Caco-2 (cell line): ENCODE results near the gene TPM4. TPM values are rescaled to one million over a fixed set of nuclear protein-coding genes. Genes with fewer than 3 reads are reported as not detected.

Experiments used
- BruUV-seq: library from RNA; stranded (reverse); fragments of 400-500 nt; replicated peaks from 2 replicates; lab custom pipeline; 2021; lab: Mats Ljungman, UMichigan
- CTCF ChIA-PET: fragments of 300-600 bp; sonication (Branson Sonifier 250); formaldehyde crosslinking; loops from one replicate; lab custom pipeline; 2022; ENCODE audit warnings: antibody characterized with exemption; lab: Charles Lee
- POLR2A ChIA-PET: fragments of 300-600 bp; sonication (Branson Sonifier 250); formaldehyde crosslinking; loops from one replicate; lab custom pipeline; 2022; ENCODE audit warnings: antibody characterized with exemption; lab: Charles Lee
- DNase-seq, 2 experiments: peaks; one replicate each; pipeline versions ENCODE4 v3.0.0 to v3.0.0-alpha.2; 2020 to 2022
- H3K27me3 ChIP-seq: replicated peaks from 2 replicates; pipeline ENCODE4 v1.6.0; 2011; ENCODE audit warnings: low read length; ENCODE audit not compliant: control insufficient read depth, insufficient read depth
- H3K36me3 ChIP-seq: 2 replicates; pipeline ENCODE4 v1.5.1; 2011; ENCODE audit warnings: low read length; ENCODE audit not compliant: control insufficient read depth, insufficient read depth
- H3K4me1 ChIP-seq: fragments of 250-450 bp; sonication (Bioruptor Pico); 2 replicates; pipeline ENCODE4 v1.5.1; 2020; ENCODE audit warnings: mild to moderate bottlenecking
- H3K4me3 ChIP-seq: 2 replicates; pipeline ENCODE4 v1.5.1; 2011; ENCODE audit warnings: low read depth, mild to moderate bottlenecking, control low read depth, low read length
- H3K9me3 ChIP-seq: fragments of 250-450 bp; sonication (Bioruptor Pico); 2 replicates; pipeline ENCODE4 v1.5.1; 2020; ENCODE audit warnings: mild to moderate bottlenecking, moderate library complexity
- H3K27ac Mint-ChIP-seq: one replicate; pipeline ENCODE4 v1.8.0; 2022; ENCODE audit warnings: mixed read lengths; ENCODE audit not compliant: unreplicated experiment
- H3K27me3 Mint-ChIP-seq: one replicate; pipeline ENCODE4 v1.8.0; 2022; ENCODE audit warnings: mixed read lengths; ENCODE audit not compliant: insufficient read depth, unreplicated experiment
- H3K36me3 Mint-ChIP-seq: one replicate; pipeline ENCODE4 v1.8.0; 2022; ENCODE audit warnings: mild to moderate bottlenecking, mixed read lengths; ENCODE audit not compliant: insufficient read depth, unreplicated experiment
- H3K4me1 Mint-ChIP-seq: one replicate; pipeline ENCODE4 v1.8.0; 2022; ENCODE audit warnings: low read depth, mixed read lengths; ENCODE audit not compliant: unreplicated experiment
- H3K4me3 Mint-ChIP-seq: one replicate; pipeline ENCODE4 v1.8.0; 2022; ENCODE audit warnings: mild to moderate bottlenecking, moderate library complexity, mixed read lengths; ENCODE audit not compliant: unreplicated experiment
- H3K9me3 Mint-ChIP-seq: one replicate; pipeline ENCODE4 v1.8.0; 2022; ENCODE audit warnings: mixed read lengths; ENCODE audit not compliant: unreplicated experiment
- intact Hi-C: fragments of 100-400 bp; cut with micrococcal nuclease; formaldehyde crosslinking; loops from one replicate; pipeline ENCODE4 v1.10.0; 2022; ENCODE audit not compliant: unreplicated experiment
- total RNA-seq: library from RNA; stranded (reverse); gene quantifications from 2 replicates; pipeline ENCODE4 v1.2.3, GENCODE V29; 2022
- TF ChIP-seq, protein P1 (sequence below), 2 experiments: fragments of 200-600 bp in 1 of 2; IDR thresholded peaks; 1 replicate in 1 of 2; 2 replicates in 1 of 2; pipeline versions ENCODE4 v1.5.1 to v1.8.0; 2011 to 2022; ENCODE audit warnings: antibody characterized with exemption in 1 of 2, control low read depth in 1 of 2, inconsistent platforms in 1 of 2, low read depth in 1 of 2, low read length in 1 of 2, mild to moderate bottlenecking in 1 of 2, moderate library complexity in 1 of 2; ENCODE audit not compliant: insufficient read depth in 1 of 2, severe bottlenecking in 1 of 2, unreplicated experiment in 1 of 2

Gene TPM4
- total RNA-seq, 1 experiment from 2014 or later: 368 TPM

GRCh38 chr19:16042533-16043085 is 33.7 kb upstream of the TPM4 start:
- H3K4me3 Mint-ChIP-seq: no peak overlapping the region
- Histone ChIP-seq H3K27me3 (no peaks in the 10 kb centered on the region), H3K9me3 (no peaks in the 10 kb centered on the region), H3K36me3 (no peaks in the 10 kb centered on the region), H3K4me3 (no peak overlapping the region), H3K4me1 (no peaks in the 10 kb centered on the region; the same call in 1 of the 2 replicates)
- no peaks in the 10 kb centered on the region for H3K4me1 Mint-ChIP-seq
- no peaks in the 10 kb centered on the region for H3K9me3 Mint-ChIP-seq
- intact Hi-C loops: loop anchor here (5.0 to 10.0 kb wide), 2 partner anchors 230 to 342 kb away; no protein-coding TSS in a partner anchor
- DNase-seq: no peak
- ChIA-PET CTCF (interaction anchor here (1.0 to 1.7 kb wide), 2 partner anchors 52 to 142 kb away, joined by 3 to 19 read pairs; partner anchors contain the start of gene FAM32A), POLR2A (interaction anchor here (1.7 kb wide), 1 partner anchor 143 kb away, joined by 8 read pairs; the partner anchor contains the start of gene FAM32A)
- no peaks in the 10 kb centered on the region for H3K36me3 Mint-ChIP-seq
- H3K27me3 Mint-ChIP-seq: no peaks in the 10 kb centered on the region
- H3K27ac Mint-ChIP-seq: no peak overlapping the region
- no TSS peak for BruUV-seq
- TF ChIP-seq, protein P1, sequence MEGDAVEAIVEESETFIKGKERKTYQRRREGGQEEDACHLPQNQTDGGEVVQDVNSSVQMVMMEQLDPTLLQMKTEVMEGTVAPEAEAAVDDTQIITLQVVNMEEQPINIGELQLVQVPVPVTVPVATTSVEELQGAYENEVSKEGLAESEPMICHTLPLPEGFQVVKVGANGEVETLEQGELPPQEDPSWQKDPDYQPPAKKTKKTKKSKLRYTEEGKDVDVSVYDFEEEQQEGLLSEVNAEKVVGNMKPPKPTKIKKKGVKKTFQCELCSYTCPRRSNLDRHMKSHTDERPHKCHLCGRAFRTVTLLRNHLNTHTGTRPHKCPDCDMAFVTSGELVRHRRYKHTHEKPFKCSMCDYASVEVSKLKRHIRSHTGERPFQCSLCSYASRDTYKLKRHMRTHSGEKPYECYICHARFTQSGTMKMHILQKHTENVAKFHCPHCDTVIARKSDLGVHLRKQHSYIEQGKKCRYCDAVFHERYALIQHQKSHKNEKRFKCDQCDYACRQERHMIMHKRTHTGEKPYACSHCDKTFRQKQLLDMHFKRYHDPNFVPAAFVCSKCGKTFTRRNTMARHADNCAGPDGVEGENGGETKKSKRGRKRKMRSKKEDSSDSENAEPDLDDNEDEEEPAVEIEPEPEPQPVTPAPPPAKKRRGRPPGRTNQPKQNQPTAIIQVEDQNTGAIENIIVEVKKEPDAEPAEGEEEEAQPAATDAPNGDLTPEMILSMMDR (IDR thresholded peaks at IDR 0.05; ENCODE audit: insufficient read depth in 1 of 2, low read depth in 1 of 2, low read length in 1 of 2, severe bottlenecking in 1 of 2, unreplicated experiment in 1 of 2): no peak

GRCh38 chr19:16043156-16043757 is 33.0 kb upstream of the TPM4 start:
- no peak for DNase-seq
- Histone ChIP-seq H3K4me1 (no peaks in the 10 kb centered on the region; the same call in 1 of the 2 replicates), H3K4me3 (no peak overlapping the region), H3K36me3 (no peaks in the 10 kb centered on the region), H3K9me3 (no peaks in the 10 kb centered on the region), H3K27me3 (no peaks in the 10 kb centered on the region)
- Mint-ChIP-seq H3K27ac (no peak overlapping the region), H3K4me3 (no peak overlapping the region), H3K9me3 (no peaks in the 10 kb centered on the region), H3K4me1 (peaks cover under 1% of the 10 kb centered on the region), H3K36me3 (no peaks in the 10 kb centered on the region), H3K27me3 (no peaks in the 10 kb centered on the region)
- TF ChIP-seq, protein P1 (IDR thresholded peaks at IDR 0.05; ENCODE audit: insufficient read depth in 1 of 2, low read depth in 1 of 2, low read length in 1 of 2, severe bottlenecking in 1 of 2, unreplicated experiment in 1 of 2): no peak
- BruUV-seq: no TSS peak
- CTCF ChIA-PET: no interaction called here
- POLR2A ChIA-PET: no interaction called here
- intact Hi-C loops: loop anchor here (5.0 to 10.0 kb wide), 2 partner anchors 231 to 342 kb away; no protein-coding TSS in a partner anchor

GRCh38 chr19:16044746-16045145 is 31.5 kb upstream of the TPM4 start:
- CTCF ChIA-PET: no interaction called here
- H3K36me3 Mint-ChIP-seq: no peaks in the 10 kb centered on the region
- H3K4me1 Mint-ChIP-seq: peaks cover 7% of the 10 kb centered on the region
- H3K27me3 Mint-ChIP-seq: no peaks in the 10 kb centered on the region
- intact Hi-C loops: loop anchor here (5.0 to 10.0 kb wide), 2 partner anchors 232 to 340 kb away; no protein-coding TSS in a partner anchor
- Histone ChIP-seq H3K9me3 (no peaks in the 10 kb centered on the region), H3K4me1 (no peaks in the 10 kb centered on the region; the same call in 1 of the 2 replicates), H3K36me3 (no peaks in the 10 kb centered on the region), H3K4me3 (no peak overlapping the region), H3K27me3 (no peaks in the 10 kb centered on the region)
- no peak overlapping the region for H3K27ac Mint-ChIP-seq
- no peak overlapping the region for H3K4me3 Mint-ChIP-seq
- TF ChIP-seq, protein P1 (IDR thresholded peaks at IDR 0.05; ENCODE audit: insufficient read depth in 1 of 2, low read depth in 1 of 2, low read length in 1 of 2, severe bottlenecking in 1 of 2, unreplicated experiment in 1 of 2): no peak
- BruUV-seq: no TSS peak
- no peaks in the 10 kb centered on the region for H3K9me3 Mint-ChIP-seq
- POLR2A ChIA-PET: no interaction called here
- DNase-seq: no peak
